T-cell (primary cell): ENCODE data around the gene DIP2C. TPM values are rescaled to one million over a fixed set of nuclear protein-coding genes. Genes with fewer than 3 reads are reported as not detected.

Source experiments
- ATAC-seq, 4 experiments: fragments of 200-7000 bp in 3 of 4; fragments of 150-1000 bp in 1 of 4; cut with Tn5 transposase; replicated peaks in 1 of 4; 1 replicate in 3 of 4; 2 replicates in 1 of 4; pipeline ENCODE4 v1.10.0; 2021; ENCODE audit warnings: moderate library complexity in 3 of 4, mild to moderate bottlenecking in 2 of 4, moderate number of reproducible peaks in 1 of 4
- CTCF ChIA-PET, 2 donors: fragments of 300-600 bp; sonication (Branson Sonifier 250); formaldehyde crosslinking; loops; one replicate each; lab custom pipeline; 2022; ENCODE audit warnings: antibody characterized with exemption in 2 of 2; lab: Charles Lee
- POLR2A ChIA-PET, 2 donors: fragments of 300-600 bp; sonication (Branson Sonifier 250); formaldehyde crosslinking; loops; one replicate each; lab custom pipeline; 2022; ENCODE audit warnings: antibody characterized with exemption in 2 of 2; lab: Charles Lee
- DNase-seq, 35 experiments: peaks; one replicate each; pipeline versions ENCODE4 v3.0.0 to v3.0.0-alpha.2; 2013 to 2023
- H3K27ac ChIP-seq: one replicate; pipeline ENCODE4 v1.5.1; 2013; ENCODE audit warnings: low read length
- H3K27me3 ChIP-seq, 2 experiments: replicated peaks in 1 of 2; 1 replicate in 1 of 2; 2 replicates in 1 of 2; pipeline versions ENCODE4 v1.6.1 to v1.7.0; 2013; ENCODE audit warnings: low read length in 1 of 2, mixed read lengths in 1 of 2; ENCODE audit not compliant: control insufficient read depth in 2 of 2, insufficient read depth in 2 of 2; ENCODE audit errors: extremely low read depth in 1 of 2
- H3K36me3 ChIP-seq, 2 donors: 1 replicate in 1 of 2; 2 replicates in 1 of 2; pipeline versions ENCODE4 v1.6.1 to v1.7.0; 2013; ENCODE audit warnings: low read length in 1 of 2; ENCODE audit not compliant: control insufficient read depth in 2 of 2, insufficient read depth in 1 of 2; ENCODE audit errors: extremely low read depth in 1 of 2
- H3K4me1 ChIP-seq, 2 experiments: 1 replicate in 1 of 2; 2 replicates in 1 of 2; pipeline versions ENCODE4 v1.6.1 to v1.7.0; 2013; ENCODE audit warnings: low read length in 2 of 2, mixed read lengths in 1 of 2; ENCODE audit not compliant: insufficient read depth in 2 of 2, control insufficient read depth in 1 of 2; ENCODE audit errors: extremely low read depth in 1 of 2
- H3K4me3 ChIP-seq, 2 donors: 1 replicate in 1 of 2; 2 replicates in 1 of 2; pipeline versions ENCODE4 v1.5.1 to v1.7.0; 2013; ENCODE audit warnings: mild to moderate bottlenecking in 2 of 2, low read length in 1 of 2, moderate library complexity in 1 of 2; ENCODE audit not compliant: control insufficient read depth in 1 of 2; ENCODE audit errors: extremely low read depth in 1 of 2
- H3K9me3 ChIP-seq: 2 replicates; pipeline ENCODE4 v1.7.0; 2013
- H3K27ac Mint-ChIP-seq, 2 donors: one replicate each; pipeline ENCODE4 v1.8.0; 2020 to 2021; ENCODE audit warnings: mild to moderate bottlenecking in 2 of 2, mixed read lengths in 2 of 2
- H3K27me3 Mint-ChIP-seq, 2 donors: one replicate each; pipeline ENCODE4 v1.8.0; 2021 to 2022; ENCODE audit warnings: mixed read lengths in 2 of 2
- H3K36me3 Mint-ChIP-seq: one replicate; pipeline ENCODE4 v1.8.0; 2021; ENCODE audit warnings: mixed read lengths
- H3K4me1 Mint-ChIP-seq, 3 donors: one replicate each; pipeline ENCODE4 v1.8.0; 2020 to 2022; ENCODE audit warnings: mixed read lengths in 3 of 3, mild to moderate bottlenecking in 1 of 3
- H3K4me3 Mint-ChIP-seq, 3 donors: one replicate each; pipeline ENCODE4 v1.8.0; 2020 to 2022; ENCODE audit warnings: mild to moderate bottlenecking in 3 of 3, mixed read lengths in 3 of 3, moderate library complexity in 3 of 3
- H3K9me3 Mint-ChIP-seq, 3 donors: one replicate each; pipeline ENCODE4 v1.8.0; 2020 to 2022; ENCODE audit warnings: mixed read lengths in 3 of 3
- WGBS: methylation state at CpG from one replicate; pipeline ENCODE4 v1.1.5; 2013; ENCODE audit warnings: missing lambda C conversion rate; ENCODE audit not compliant: insufficient coverage; 5-methylcytosine and 5-hydroxymethylcytosine counted together
- total RNA-seq, 35 experiments: library from RNA in 6 of 35; stranded (reverse) in 6 of 35; fragments of 120-200 nt in 1 of 35; gene quantifications; one replicate each; pipeline versions ENCODE4 v1.2.1 to v1.2.4 and lab custom pipeline; 2013 to 2026

The DIP2C gene
- total RNA-seq, 5 donors from 2014 or later (not counting 1 experiment from before 2014, with no cell fraction given), result 2.7 to 7.4 (median 4.5) TPM

DNA sequence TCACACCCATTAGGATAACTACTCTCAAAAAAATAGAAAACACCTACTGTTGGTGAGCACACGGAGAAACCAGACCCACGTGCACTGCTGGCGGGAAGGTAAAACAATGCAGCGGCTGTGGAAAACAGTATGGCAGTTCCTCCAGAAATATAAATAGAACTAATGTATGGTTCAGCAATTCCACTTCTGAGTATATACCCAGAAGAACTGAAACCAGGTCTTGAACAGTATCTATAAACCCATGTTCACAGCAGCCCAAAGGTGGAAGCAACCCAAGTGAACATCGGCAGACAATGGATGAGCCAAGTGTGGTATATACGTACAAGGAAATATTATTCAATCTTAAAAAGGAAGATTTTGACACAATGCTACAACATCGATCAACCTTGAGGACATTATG is 389.5 kb downstream of the DIP2C start:
- Mint-ChIP-seq H3K36me3 (peaks cover 16% of the 10 kb centered on the region), H3K27ac (no peak overlapping the region)
- CTCF ChIA-PET, result no interaction called here

DNA sequence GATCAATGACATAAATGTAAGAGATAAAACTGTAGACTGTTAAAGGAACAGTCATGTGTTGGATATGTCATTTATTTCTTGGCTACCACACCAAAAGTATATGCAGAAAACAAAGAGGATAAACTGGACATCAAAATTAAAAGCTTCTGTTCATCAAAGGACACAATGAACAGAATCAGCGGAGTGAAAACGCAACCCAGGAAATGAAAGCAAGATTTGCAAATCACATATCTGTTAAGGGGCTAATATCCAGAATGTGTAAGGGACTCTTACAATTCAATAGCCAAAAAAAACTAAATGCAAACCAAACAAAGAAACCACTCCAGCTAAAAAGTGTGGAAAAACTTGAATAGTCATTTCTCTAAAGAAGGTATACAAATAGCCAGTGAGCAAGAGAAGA is 390.0 kb downstream of the DIP2C start:
- no peak overlapping the region for H3K27ac ChIP-seq
- whole genome bisulfite sequencing, result no CpG with 5 or more reads among the region's 2 CpGs
- Mint-ChIP-seq H3K27ac (no peak overlapping the region), H3K9me3 (peaks cover 0 to 2% (median 0%) of the 10 kb centered on the region in 3 donors), H3K27me3 (peaks cover 0 to 3% of the 10 kb centered on the region in 2 donors), H3K4me3 (no peak overlapping the region), H3K36me3 (peaks cover 13% of the 10 kb centered on the region), H3K4me1 (no peaks in the 10 kb centered on the region)
- POLR2A ChIA-PET, result no interaction called here
- DNase-seq (no peak), ATAC-seq (no peak)
- H3K36me3 ChIP-seq, result no peaks in the 10 kb centered on the region
- CTCF ChIA-PET, result no interaction called here
- no peaks in the 10 kb centered on the region for H3K27me3 ChIP-seq
- no peaks in the 10 kb centered on the region for H3K4me1 ChIP-seq
- H3K9me3 ChIP-seq, result no peaks in the 10 kb centered on the region
- no peak overlapping the region for H3K4me3 ChIP-seq

More for the DNA sequence above, 389.5 kb downstream of the DIP2C start:
- no peaks in the 10 kb centered on the region for H3K9me3 ChIP-seq
- DNase-seq (no peak), ATAC-seq (no peak)
- peaks cover 0 to 2% (median 0%) of the 10 kb centered on the region in 3 donors for H3K9me3 Mint-ChIP-seq
- POLR2A ChIA-PET, result no interaction called here
- H3K27me3 Mint-ChIP-seq, result peaks cover 0 to 3% of the 10 kb centered on the region in 2 donors
- H3K4me3 ChIP-seq, result no peak overlapping the region
- no peaks in the 10 kb centered on the region for H3K4me1 ChIP-seq
- WGBS, result 80% methylated on average over 3 of the region's 7 CpGs
- H3K4me3 Mint-ChIP-seq, result no peak overlapping the region
- no peaks in the 10 kb centered on the region for H3K4me1 Mint-ChIP-seq
- no peaks in the 10 kb centered on the region for H3K36me3 ChIP-seq
- H3K27ac ChIP-seq, result no peak overlapping the region
- no peaks in the 10 kb centered on the region for H3K27me3 ChIP-seq

DNA sequence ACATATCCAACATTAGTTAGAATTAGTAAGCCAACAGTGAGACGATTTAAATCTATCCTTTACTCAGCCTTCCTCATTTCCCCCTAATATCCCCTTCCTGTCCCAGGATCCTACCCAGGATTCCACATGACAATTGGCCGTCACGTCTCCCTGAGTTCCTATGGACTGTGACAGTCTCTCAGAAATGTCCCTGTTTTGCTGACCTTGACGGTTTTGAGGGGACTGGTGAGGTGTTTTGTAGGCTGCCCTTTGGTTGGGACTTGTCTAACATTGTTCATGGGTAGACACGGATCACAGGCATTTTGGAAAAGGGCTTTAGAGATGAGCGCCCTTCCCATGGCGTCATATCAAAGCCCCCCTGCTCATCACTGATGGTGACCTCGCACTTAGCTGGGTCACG is 391.4 kb downstream of the DIP2C start:
- peaks cover 17% of the 10 kb centered on the region for H3K36me3 Mint-ChIP-seq
- Histone ChIP-seq H3K4me1 (no peaks in the 10 kb centered on the region), H3K36me3 (no peaks in the 10 kb centered on the region), H3K4me3 (no peak overlapping the region), H3K9me3 (no peaks in the 10 kb centered on the region), H3K27me3 (no peaks in the 10 kb centered on the region), H3K27ac (no peak overlapping the region)
- H3K4me3 Mint-ChIP-seq, result no peak overlapping the region
- ATAC-seq (no peak), DNase-seq (no peak)
- peaks cover 2 to 6% (median 5%) of the 10 kb centered on the region in 3 donors for H3K4me1 Mint-ChIP-seq
- WGBS, result 90% methylated on average over 2 of the region's 9 CpGs
- H3K9me3 Mint-ChIP-seq, result peaks cover 0 to 2% (median 0%) of the 10 kb centered on the region in 3 donors
- H3K27me3 Mint-ChIP-seq, result peaks cover 0 to 3% of the 10 kb centered on the region in 2 donors
- no peak overlapping the region for H3K27ac Mint-ChIP-seq
- ChIA-PET POLR2A (interaction anchor here in 1 of 2 donors (0.6 kb wide), 1 partner anchor 9 kb away, joined by 3 read pairs; no protein-coding TSS in a partner anchor), CTCF (no interaction called here)

DNA sequence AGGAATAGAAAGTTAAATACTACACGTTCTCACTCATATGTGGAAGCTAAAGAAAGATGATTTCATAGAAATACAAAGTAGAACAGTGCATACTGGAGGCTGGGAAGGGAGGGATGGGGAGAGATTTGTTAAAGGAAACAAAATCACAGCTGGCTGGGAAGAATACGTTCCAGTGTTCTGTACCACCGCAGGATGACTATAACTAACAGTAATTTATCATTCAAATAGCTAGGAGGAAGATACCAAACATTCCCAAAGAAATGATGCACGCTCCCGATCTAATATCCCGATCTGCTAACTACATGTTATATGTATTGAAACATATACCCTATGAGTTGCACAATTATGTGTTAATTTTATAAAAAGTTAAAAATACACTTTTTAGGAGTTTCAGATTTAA is 391.9 kb downstream of the DIP2C start:
- ATAC-seq (no peak), DNase-seq (no peak)
- Histone ChIP-seq H3K4me1 (no peaks in the 10 kb centered on the region), H3K36me3 (no peaks in the 10 kb centered on the region), H3K4me3 (no peak overlapping the region), H3K27me3 (no peaks in the 10 kb centered on the region), H3K9me3 (no peaks in the 10 kb centered on the region), H3K27ac (no peak overlapping the region)
- H3K27me3 Mint-ChIP-seq, result peaks cover 0 to 3% of the 10 kb centered on the region in 2 donors
- ChIA-PET CTCF (no interaction called here), POLR2A (interaction anchor here in 1 of 2 donors (0.6 kb wide), 1 partner anchor 10 kb away, joined by 3 read pairs; no protein-coding TSS in a partner anchor)
- H3K27ac Mint-ChIP-seq, result no peak overlapping the region
- H3K36me3 Mint-ChIP-seq, result peaks cover 14% of the 10 kb centered on the region
- peaks cover 2 to 9% (median 5%) of the 10 kb centered on the region in 3 donors for H3K4me1 Mint-ChIP-seq
- H3K9me3 Mint-ChIP-seq, result peaks cover 0 to 2% (median 0%) of the 10 kb centered on the region in 3 donors
- WGBS, result no CpG with 5 or more reads among the region's 6 CpGs
- H3K4me3 Mint-ChIP-seq, result no peak overlapping the region

DNA sequence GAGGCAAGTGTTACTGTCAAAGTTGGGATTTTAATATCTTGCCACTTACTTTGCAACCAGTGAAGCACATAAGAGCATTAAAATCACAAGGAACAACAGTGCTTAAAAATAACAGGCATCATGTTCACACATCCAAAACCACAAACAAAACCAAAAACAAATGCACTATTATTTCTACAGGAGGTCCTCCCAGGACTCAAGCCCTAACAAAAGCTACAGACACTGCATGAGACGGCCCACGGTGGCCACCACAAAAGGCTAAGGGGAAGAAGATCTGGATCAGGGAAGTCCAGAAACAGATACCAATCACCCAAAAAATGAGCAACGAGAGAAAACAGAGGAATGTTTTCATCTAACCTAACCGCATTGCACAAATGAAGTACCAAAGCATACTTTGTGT is 395.8 kb downstream of the DIP2C start:
- Mint-ChIP-seq H3K4me3 (no peak overlapping the region), H3K4me1 (peaks cover 2 to 9% (median 5%) of the 10 kb centered on the region in 3 donors), H3K27me3 (peaks cover 2 to 6% of the 10 kb centered on the region in 2 donors), H3K27ac (no peak overlapping the region), H3K9me3 (peaks cover 0 to 2% (median 0%) of the 10 kb centered on the region in 3 donors), H3K36me3 (peaks cover 16% of the 10 kb centered on the region)
- Histone ChIP-seq H3K27ac (no peak overlapping the region), H3K27me3 (peaks cover 0 to 4% of the 10 kb centered on the region in 2 experiments), H3K4me1 (no peaks in the 10 kb centered on the region), H3K36me3 (no peaks in the 10 kb centered on the region), H3K4me3 (no peak overlapping the region), H3K9me3 (no peaks in the 10 kb centered on the region)
- WGBS, result 76% methylated on average over 2 of the region's 4 CpGs
- POLR2A ChIA-PET, result no interaction called here
- DNase-seq, result no peak
- no peak for ATAC-seq
- CTCF ChIA-PET, result no interaction called here

DNA sequence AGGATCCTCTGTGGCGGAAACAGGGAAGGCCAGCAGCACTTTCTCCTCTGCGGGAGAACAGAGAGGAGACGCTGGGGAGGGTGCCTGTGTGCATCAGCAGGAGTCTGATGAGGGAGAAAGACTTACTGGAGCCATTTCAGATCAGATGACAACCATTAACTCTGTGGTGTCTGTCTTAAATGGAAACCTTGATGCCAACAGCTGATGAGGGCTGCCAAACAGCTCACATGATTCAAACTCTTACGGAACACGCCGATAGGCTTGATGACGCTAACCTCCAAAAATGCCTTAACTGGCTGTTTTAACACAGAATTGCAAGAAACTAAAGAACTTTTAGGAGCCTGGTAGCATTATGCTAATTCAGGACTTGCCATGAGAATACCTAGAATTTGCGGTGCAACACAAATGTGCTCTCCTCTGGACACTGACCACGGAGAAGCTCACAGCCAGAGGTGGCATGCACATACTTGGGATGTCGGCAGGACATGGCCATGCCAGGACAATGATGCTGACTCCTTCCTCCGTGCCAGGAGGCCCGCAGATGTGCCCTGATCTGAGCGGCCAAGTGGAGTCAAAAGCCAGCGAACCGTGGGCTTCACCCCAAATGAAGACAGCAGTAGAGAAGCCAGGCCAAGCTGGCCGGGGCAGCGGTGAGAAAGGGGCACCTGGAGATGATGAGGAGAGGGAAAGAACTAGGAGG is 399.3 kb downstream of the DIP2C start:
- DNase-seq (no peak), ATAC-seq (no peak)
- H3K36me3 ChIP-seq, result peaks cover 0 to 7% of the 10 kb centered on the region in 2 donors
- no peak overlapping the region for H3K27ac ChIP-seq
- H3K9me3 ChIP-seq, result no peaks in the 10 kb centered on the region
- no peaks in the 10 kb centered on the region for H3K9me3 Mint-ChIP-seq
- peaks cover 0 to 4% of the 10 kb centered on the region in 2 experiments for H3K27me3 ChIP-seq
- peaks cover 2 to 9% (median 5%) of the 10 kb centered on the region in 3 donors for H3K4me1 Mint-ChIP-seq
- no peak overlapping the region for H3K4me3 Mint-ChIP-seq
- no peak overlapping the region for H3K27ac Mint-ChIP-seq
- WGBS, result 92% methylated on average over 12 of the region's 17 CpGs
- H3K4me3 ChIP-seq, result no peak overlapping the region
- CTCF ChIA-PET, result no interaction called here
- peaks cover 2 to 3% of the 10 kb centered on the region in 2 donors for H3K27me3 Mint-ChIP-seq
- POLR2A ChIA-PET, result no interaction called here
- no peaks in the 10 kb centered on the region for H3K4me1 ChIP-seq
- peaks cover 26% of the 10 kb centered on the region for H3K36me3 Mint-ChIP-seq
